ENCODE data around the gene AMIGO3.

DNA sequence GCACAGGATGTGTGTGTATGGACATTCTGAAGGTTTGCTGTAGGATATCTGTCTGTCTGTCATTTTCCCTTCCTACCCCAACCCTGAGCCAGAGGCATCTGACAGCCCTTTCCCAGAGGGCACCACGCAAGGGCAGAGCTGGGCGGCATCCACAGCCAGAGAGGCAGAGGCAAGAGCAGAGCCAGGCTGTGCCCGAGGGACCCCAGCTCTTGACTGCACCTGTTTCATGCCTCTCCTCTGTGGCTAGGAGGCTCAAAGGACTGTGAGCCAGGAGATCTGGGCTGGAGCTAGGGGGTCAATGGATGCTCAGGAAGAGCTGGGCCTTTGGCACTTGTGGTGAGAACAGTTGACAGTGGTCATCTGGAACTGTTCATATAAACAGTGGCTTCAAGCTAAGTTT, 50.1 kb downstream of the AMIGO3 start:
- no peak for TF ChIP-seq POLR2A (IDR thresholded peaks at IDR 0.05; ENCODE audit: low read length)
- TF ChIP-seq GATA1 (IDR thresholded peaks at IDR 0.05; ENCODE audit: low read depth, low read length), result no peak

Measured in erythroblast (primary cell).